ENCODE measurements around the gene POLR3G.
A peak's percentile ranks its signal among the peaks of the same experiment; 100 is the strongest.

POLR3G gene

GRCh38 chr5:90529194-90529938 is 54.7 kb downstream of the POLR3G start, which contains the start of gene LYSMD3 (continued):
- TF ChIP-seq BCL11A (tag by site-specific recombination; IDR thresholded peaks at IDR 0.05; ENCODE audit: low read depth) (peak; percentile 54; the same call in 1 of the 2 replicates), ZSCAN30 (tag by site-specific recombination; IDR thresholded peaks at IDR 0.05) (no peak), ZBTB1 (tag by site-specific recombination; IDR thresholded peaks at IDR 0.05) (0 out of 2 replicates have a peak, but pooled peaks have one; percentile 59), REST (tag by site-specific recombination; IDR thresholded peaks at IDR 0.05) (peak; percentile 76), ZNF473 (tag by site-specific recombination; IDR thresholded peaks at IDR 0.05) (no peak), SP2 (tag by site-specific recombination; IDR thresholded peaks at IDR 0.05) (peak; percentile 99), ZNF768 (tag by site-specific recombination; IDR thresholded peaks at IDR 0.05) (no peak), INSM2 (tag by site-specific recombination; IDR thresholded peaks at IDR 0.05) (peak; percentile 67), OVOL3 (tag by site-specific recombination; IDR thresholded peaks at IDR 0.05) (0 out of 2 replicates have a peak, but pooled peaks have one; percentile 30), PRDM1 (tag by site-specific recombination; IDR thresholded peaks at IDR 0.05) (no peak), ZNF211 (tag by site-specific recombination; IDR thresholded peaks at IDR 0.05; ENCODE audit: low read depth) (no peak), ZSCAN4 (tag by site-specific recombination; IDR thresholded peaks at IDR 0.05) (no peak; the same call in 1 of the 2 replicates), ZNF280D (tag by site-specific recombination; IDR thresholded peaks at IDR 0.05) (no peak), ZNF600 (tag by site-specific recombination; IDR thresholded peaks at IDR 0.05) (peak; percentile 60), ZBTB7A (tag by site-specific recombination; IDR thresholded peaks at IDR 0.05; ENCODE audit: low read depth) (peak; percentile 56; the same call in 1 of the 2 replicates), ZNF175 (tag by site-specific recombination; IDR thresholded peaks at IDR 0.05) (no peak), REPIN1 (tag by site-specific recombination; IDR thresholded peaks at IDR 0.05; ENCODE audit: low read depth) (peak; percentile 56; the same call in 1 of the 2 replicates), ZNF704 (tag by site-specific recombination; IDR thresholded peaks at IDR 0.05) (no peak), ZNF518A (tag by site-specific recombination; conservative IDR thresholded peaks at IDR 0.05; ENCODE audit: low read depth) (no peak), ZNF544 (tag by site-specific recombination; IDR thresholded peaks at IDR 0.05) (no peak), BCL11B (tag by site-specific recombination; IDR thresholded peaks at IDR 0.05; ENCODE audit: low read depth) (peak; percentile 82), ZBTB8A (tag by site-specific recombination; IDR thresholded peaks at IDR 0.05) (peak; percentile 72), MEIS1 (CRISPR knock-in tag; IDR thresholded peaks at IDR 0.05; ENCODE audit: borderline replicate concordance) (no peak)
